Measurements from ENCODE around the gene EML3.
"Not testable (repeated sequence)": the region's sequence is repeated elsewhere in the genome, so short reads cannot be mapped to it uniquely, and the experiment has no call there.

EML3 gene
- total RNA-seq = 124 to 269 (median 148) reads per million in 9 experiments

- H3K4me1 Mint-ChIP-seq (ENCODE audit: low read depth in 2 of 2) = peaks cover 36 to 53% of the 10 kb centered on the region in 2 donors
- peak; percentile 74 for ATAC-seq (replicated peaks)
- H3K4me3 Mint-ChIP-seq = peak within 1 kb of the TSS; percentile 88 to 93
- no peaks in the 10 kb centered on the region for H3K9me3 Mint-ChIP-seq
- peak within 1 kb of the TSS; percentile 94 to 97 for H3K27ac Mint-ChIP-seq
- DNase-seq = peak; percentile 87 to 91 (median 89)
- no peaks in the 10 kb centered on the region for H3K27me3 Mint-ChIP-seq
- peaks cover 32% of the 10 kb centered on the region for H3K36me3 Mint-ChIP-seq (ENCODE audit: insufficient read depth)
These were observed at the start of gene EML3, which contains the start of gene ROM1 for GRCh38 chr11:62612366-62613290. Gene EML3, minus strand, starts transcription at chr11:62612775. Its CDS starts 318 bp downstream, at chr11:62612457. Gene ROM1, plus strand, starts transcription at chr11:62613257. Its CDS starts 25 bp downstream, at chr11:62613282.

- no peaks in the 10 kb centered on the region for H3K9me3 Mint-ChIP-seq
- H3K4me1 Mint-ChIP-seq (ENCODE audit: low read depth in 2 of 2) = peaks cover 12% of the 10 kb centered on the region in 2 donors
- H3K4me3 Mint-ChIP-seq = no peak overlapping the region
- peaks cover 38% of the 10 kb centered on the region for H3K36me3 Mint-ChIP-seq (ENCODE audit: insufficient read depth)
- DNase-seq (no peak), ATAC-seq (replicated peaks) (no peak)
- no peak overlapping the region for H3K27ac Mint-ChIP-seq
- no peaks in the 10 kb centered on the region for H3K27me3 Mint-ChIP-seq
These were observed 44.3 kb upstream of the EML3 start for GRCh38 chr11:62656796-62657429.

- H3K27me3 Mint-ChIP-seq = no peaks in the 10 kb centered on the region
- peak overlapping the region; percentile 56 to 93 for H3K4me3 Mint-ChIP-seq
- H3K27ac Mint-ChIP-seq = peak overlapping the region; percentile 97 to 99
- no peaks in the 10 kb centered on the region for H3K9me3 Mint-ChIP-seq
- peaks cover 30% of the 10 kb centered on the region for H3K36me3 Mint-ChIP-seq (ENCODE audit: insufficient read depth)
- DNase-seq (no peak), ATAC-seq (replicated peaks) (no peak)
- peaks cover 12 to 20% of the 10 kb centered on the region in 2 donors for H3K4me1 Mint-ChIP-seq (ENCODE audit: low read depth in 2 of 2)
These were observed 41.7 kb upstream of the EML3 start for GRCh38 chr11:62654297-62654696.

- peak; percentile 3 for ATAC-seq (replicated peaks)
- H3K9me3 Mint-ChIP-seq = no peaks in the 10 kb centered on the region
- peaks cover 33% of the 10 kb centered on the region for H3K36me3 Mint-ChIP-seq (ENCODE audit: insufficient read depth)
- DNase-seq = peak in 1 of 3 experiments; percentile 28
- H3K4me3 Mint-ChIP-seq = peak overlapping the region; percentile 93 to 95
- H3K27me3 Mint-ChIP-seq = no peaks in the 10 kb centered on the region
- peak overlapping the region; percentile 97 to 99 for H3K27ac Mint-ChIP-seq
- peaks cover 12 to 20% of the 10 kb centered on the region in 2 donors for H3K4me1 Mint-ChIP-seq (ENCODE audit: low read depth in 2 of 2)
These were observed 39.8 kb upstream of the EML3 start for GRCh38 chr11:62652161-62653006.

GRCh38 chr11:62650283-62650682 lies 37.7 kb upstream of the EML3 start:
- not testable (repeated sequence) for DNase-seq; H3K9me3 Mint-ChIP-seq; ATAC-seq (replicated peaks); H3K4me3 Mint-ChIP-seq; H3K27me3 Mint-ChIP-seq
- peaks cover 43% of the 10 kb centered on the region for H3K36me3 Mint-ChIP-seq (ENCODE audit: insufficient read depth)
- peaks cover 17 to 25% of the 10 kb centered on the region in 2 donors for H3K4me1 Mint-ChIP-seq (ENCODE audit: low read depth in 2 of 2)
- peak overlapping the region in 1 of 2 donors; percentile 49 for H3K27ac Mint-ChIP-seq

GRCh38 chr11:62649486-62649885 lies 36.9 kb upstream of the EML3 start:
- H3K27ac Mint-ChIP-seq = no peak overlapping the region
- no peaks in the 10 kb centered on the region for H3K9me3 Mint-ChIP-seq
- DNase-seq (no peak), ATAC-seq (replicated peaks) (no peak)
- H3K27me3 Mint-ChIP-seq = no peaks in the 10 kb centered on the region
- H3K36me3 Mint-ChIP-seq (ENCODE audit: insufficient read depth) = peaks cover 43% of the 10 kb centered on the region
- H3K4me3 Mint-ChIP-seq = no peak overlapping the region
- H3K4me1 Mint-ChIP-seq (ENCODE audit: low read depth in 2 of 2) = peaks cover 21 to 29% of the 10 kb centered on the region in 2 donors

GRCh38 chr11:62648967-62649364 lies 36.4 kb upstream of the EML3 start:
- Mint-ChIP-seq H3K27me3 (no peaks in the 10 kb centered on the region), H3K27ac (no peak overlapping the region), H3K4me3 (no peak overlapping the region), H3K36me3 (ENCODE audit: insufficient read depth) (peaks cover 41% of the 10 kb centered on the region), H3K9me3 (no peaks in the 10 kb centered on the region), H3K4me1 (ENCODE audit: low read depth in 2 of 2) (peaks cover 21 to 29% of the 10 kb centered on the region in 2 donors)
- DNase-seq = no peak
- no peak for ATAC-seq (replicated peaks)

GRCh38 chr11:62648185-62648966 lies 35.8 kb upstream of the EML3 start:
- Mint-ChIP-seq H3K27ac (no peak overlapping the region), H3K4me1 (ENCODE audit: low read depth in 2 of 2) (peaks cover 18 to 27% of the 10 kb centered on the region in 2 donors), H3K27me3 (no peaks in the 10 kb centered on the region), H3K4me3 (no peak overlapping the region), H3K9me3 (no peaks in the 10 kb centered on the region), H3K36me3 (ENCODE audit: insufficient read depth) (peaks cover 38% of the 10 kb centered on the region)
- ATAC-seq (replicated peaks) (no peak), DNase-seq (no peak)

GRCh38 chr11:62647609-62648005 lies 35.0 kb upstream of the EML3 start:
- no peak for DNase-seq
- Mint-ChIP-seq H3K36me3 (ENCODE audit: insufficient read depth) (peaks cover 36% of the 10 kb centered on the region), H3K27ac (no peak overlapping the region), H3K4me3 (no peak overlapping the region), H3K4me1 (ENCODE audit: low read depth in 2 of 2) (peaks cover 14 to 24% of the 10 kb centered on the region in 2 donors), H3K27me3 (no peaks in the 10 kb centered on the region), H3K9me3 (no peaks in the 10 kb centered on the region)
- no peak for ATAC-seq (replicated peaks)

GRCh38 chr11:62646825-62647608 lies 34.4 kb upstream of the EML3 start:
- Mint-ChIP-seq H3K36me3 (ENCODE audit: insufficient read depth) (peaks cover 36% of the 10 kb centered on the region), H3K4me3 (peak overlapping the region; percentile 86 to 93), H3K27me3 (no peaks in the 10 kb centered on the region), H3K27ac (peak overlapping the region; percentile 86 to 96), H3K4me1 (ENCODE audit: low read depth in 2 of 2) (peaks cover 9 to 19% of the 10 kb centered on the region in 2 donors), H3K9me3 (no peaks in the 10 kb centered on the region)
- ATAC-seq (replicated peaks) (no peak), DNase-seq (no peak)

GRCh38 chr11:62645946-62646824 lies 33.6 kb upstream of the EML3 start, which contains the start of gene GANAB:
Gene GANAB, minus strand, starts transcription at chr11:62646613. Its CDS starts 14 bp downstream, at chr11:62646599.
- DNase-seq (peak; percentile 96 to 98 (median 96)), ATAC-seq (replicated peaks) (peak; percentile 98)
- Mint-ChIP-seq H3K27me3 (no peaks in the 10 kb centered on the region), H3K4me3 (peak within 1 kb of the TSS; percentile 86 to 93), H3K4me1 (ENCODE audit: low read depth in 2 of 2) (peaks cover 9 to 17% of the 10 kb centered on the region in 2 donors), H3K9me3 (no peaks in the 10 kb centered on the region), H3K27ac (peak within 1 kb of the TSS; percentile 86 to 96), H3K36me3 (ENCODE audit: insufficient read depth) (peaks cover 35% of the 10 kb centered on the region)
